NCI-H2081 (cell line): ENCODE data around the gene CA9.

Experiments used
- DNase-seq, 2 experiments: peaks; one replicate each; lab custom pipeline; 2025; lab: John Stamatoyannopoulos, UW

The CA9 gene

DNA sequence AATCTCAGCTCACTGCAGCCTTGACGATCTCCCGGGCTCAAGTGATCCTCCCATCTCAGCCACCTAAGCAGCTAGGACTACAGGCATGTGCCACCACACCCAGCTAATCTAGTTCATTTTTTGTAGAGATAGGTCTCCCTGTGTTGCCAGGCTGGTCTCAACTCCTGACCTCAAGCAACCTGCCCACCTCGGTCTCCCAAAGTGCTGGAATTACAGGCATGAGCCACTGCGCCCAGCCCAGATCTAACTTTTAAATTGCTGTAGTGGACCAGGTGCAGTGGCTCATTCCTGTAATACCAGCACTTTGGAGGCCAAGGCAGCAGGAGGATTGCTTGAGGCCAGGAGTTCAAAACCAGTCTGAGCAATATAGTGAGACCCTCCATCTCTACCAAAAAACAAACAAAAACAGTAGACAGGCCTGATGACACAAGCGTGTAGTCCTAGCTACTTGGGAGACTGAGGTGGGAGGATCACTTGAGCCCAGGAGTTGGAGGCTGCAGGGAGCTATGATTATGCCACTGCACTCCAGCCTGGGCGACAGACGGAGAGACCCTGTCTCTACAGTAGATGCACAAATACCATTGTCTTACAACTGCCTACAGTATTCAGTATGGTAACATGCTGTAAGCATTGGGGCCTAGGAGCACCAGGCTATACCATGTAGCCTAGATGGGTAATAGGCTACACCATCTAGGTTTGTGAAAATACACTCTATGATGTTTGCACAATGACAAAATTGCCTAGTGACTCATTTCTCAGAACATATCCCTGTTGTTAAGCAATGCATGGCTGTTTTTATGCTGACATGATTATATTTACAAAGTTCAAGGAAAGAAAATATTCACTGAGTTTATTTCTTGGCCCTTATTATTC, 21.5 kb upstream of the CA9 start:
- DNase-seq, result peak in 1 of 2 experiments; percentile 18

- DNase-seq, result no peak
Measured at GRCh38 chr9:35652829-35653209, 20.9 kb upstream of the CA9 start.

DNA sequence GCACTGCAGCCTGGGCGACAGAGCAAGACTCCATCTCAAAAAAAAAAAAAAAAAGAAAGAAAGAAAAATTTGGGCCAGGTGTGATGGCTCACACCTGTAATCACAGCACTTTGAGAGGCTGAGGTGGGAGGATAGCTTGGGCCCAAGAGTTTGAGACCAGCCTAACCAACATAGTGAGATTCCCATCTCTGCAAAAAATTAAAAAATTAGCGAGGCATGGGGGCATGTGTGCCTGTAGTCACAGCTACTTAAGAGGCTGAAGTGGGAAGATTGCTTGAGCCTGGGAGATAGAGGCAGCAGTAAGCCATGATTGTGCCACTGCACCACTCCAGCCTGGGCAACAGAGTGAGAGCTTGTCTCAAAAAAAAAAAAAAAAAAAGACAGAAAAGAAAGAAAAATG, 20.1 kb upstream of the CA9 start:
- no peak for DNase-seq

DNA sequence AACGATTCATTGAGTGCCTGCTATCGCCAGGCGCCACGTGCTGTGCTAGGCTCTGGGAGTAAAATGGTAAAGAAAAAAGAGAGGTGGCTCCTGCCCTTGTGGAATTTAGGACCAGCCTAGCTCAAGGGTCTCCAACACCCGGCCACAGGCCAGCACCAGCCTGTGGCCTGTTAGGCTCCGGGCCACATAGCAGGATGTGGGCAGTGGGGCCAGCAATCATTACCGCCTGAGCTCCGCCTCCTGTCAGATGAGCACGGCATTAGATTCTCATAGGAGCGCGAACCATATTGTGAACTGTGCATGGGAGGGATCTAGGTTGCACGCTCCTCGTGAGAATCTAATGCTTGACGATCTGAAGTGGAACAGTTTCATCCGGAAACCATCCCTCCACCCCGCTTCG, 17.4 kb upstream of the CA9 start:
- DNase-seq, result no peak

DNA sequence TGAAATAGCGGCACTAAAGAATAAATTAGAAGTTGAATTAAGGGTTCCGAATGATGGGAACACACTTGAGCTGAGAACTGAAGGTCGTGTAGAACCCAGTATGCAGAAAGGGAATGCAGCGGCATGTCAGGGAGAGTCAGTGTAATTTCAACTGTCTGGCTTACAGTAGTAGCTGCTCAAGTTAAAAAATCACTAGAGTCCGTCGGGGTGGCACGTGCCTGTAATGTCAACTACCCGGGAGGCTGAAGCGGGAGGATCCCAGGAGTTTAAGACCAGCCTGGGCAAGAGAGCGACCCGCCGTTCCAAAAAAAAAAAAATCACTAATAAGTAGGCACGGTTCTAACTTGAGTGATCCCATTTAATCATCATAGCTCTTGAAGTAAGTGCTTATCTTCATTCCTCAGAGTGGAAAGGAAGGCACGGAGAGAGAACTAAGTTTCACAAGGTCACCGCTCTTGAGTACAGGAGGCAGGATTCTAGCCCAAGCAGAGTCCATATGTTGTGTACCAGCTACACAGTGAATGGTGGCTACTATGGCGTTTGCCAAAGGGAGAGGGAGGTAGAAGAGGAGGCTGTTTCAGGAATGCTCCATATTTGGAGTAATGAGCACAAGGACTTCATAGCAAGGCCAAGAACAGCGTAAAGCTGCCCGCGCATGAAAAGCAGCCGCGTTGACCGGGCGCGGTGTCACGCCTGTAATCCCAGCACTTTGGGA, 16.7 kb upstream of the CA9 start:
- DNase-seq, result no peak

DNA sequence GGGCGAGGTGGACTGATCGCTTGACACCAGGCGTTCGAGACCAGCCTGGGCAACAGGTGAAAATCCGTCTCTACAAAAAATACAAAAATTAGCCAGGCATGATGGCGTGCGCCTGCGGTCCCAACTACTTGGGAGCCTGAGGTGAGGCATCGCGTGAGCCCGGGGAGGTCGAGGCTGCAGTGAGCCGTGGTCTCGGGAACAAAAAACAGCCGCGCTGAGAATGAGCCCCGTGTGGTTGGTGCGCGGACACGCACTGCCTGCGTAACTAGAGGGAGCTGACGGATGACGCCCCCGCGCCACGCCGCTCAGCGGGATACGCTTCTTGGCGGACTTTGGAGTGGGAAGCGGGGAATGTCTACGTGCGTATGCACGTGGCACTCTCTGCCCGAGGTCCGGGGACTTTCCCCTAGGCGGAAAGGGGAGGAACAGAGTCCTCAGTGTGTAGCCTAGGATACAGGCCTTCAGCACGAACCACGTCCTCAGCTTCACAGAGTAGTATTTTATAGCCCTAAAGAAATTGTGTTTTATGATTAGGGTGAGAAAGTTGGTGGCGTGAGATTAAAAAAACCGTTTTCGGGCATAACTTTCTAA, 16.1 kb upstream of the CA9 start, which contains the start of gene RMRP:
RMRP (minus strand) TSS at position 474 of the 591 bp plus-strand sequence.
- peak; percentile 99 to 100 for DNase-seq

- peak; percentile 83 to 87 for DNase-seq
Measured at GRCh38 chr9:35658137-35658967, 15.4 kb upstream of the CA9 start, which contains the start of gene CCDC107. TSS of gene CCDC107 (plus strand) at chr9:35658292. CDS start at chr9:35658380, 88 bp downstream.

DNA sequence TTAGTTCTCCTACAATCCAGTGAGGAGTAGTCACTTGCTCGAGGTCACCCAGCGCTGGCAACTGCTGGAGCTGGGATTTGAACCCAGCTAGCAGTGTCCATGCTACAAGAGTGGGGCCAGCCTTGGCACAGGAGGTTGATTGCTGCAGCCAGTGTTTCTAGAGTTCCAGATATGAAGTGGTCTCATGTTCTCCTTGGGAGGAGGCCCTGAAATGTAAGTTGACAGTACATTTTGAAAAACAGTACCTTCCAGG, 14.8 kb upstream of the CA9 start:
- peak; percentile 53 to 69 for DNase-seq

- no peak for DNase-seq
Measured at GRCh38 chr9:35659340-35659739, 14.4 kb upstream of the CA9 start.

DNA sequence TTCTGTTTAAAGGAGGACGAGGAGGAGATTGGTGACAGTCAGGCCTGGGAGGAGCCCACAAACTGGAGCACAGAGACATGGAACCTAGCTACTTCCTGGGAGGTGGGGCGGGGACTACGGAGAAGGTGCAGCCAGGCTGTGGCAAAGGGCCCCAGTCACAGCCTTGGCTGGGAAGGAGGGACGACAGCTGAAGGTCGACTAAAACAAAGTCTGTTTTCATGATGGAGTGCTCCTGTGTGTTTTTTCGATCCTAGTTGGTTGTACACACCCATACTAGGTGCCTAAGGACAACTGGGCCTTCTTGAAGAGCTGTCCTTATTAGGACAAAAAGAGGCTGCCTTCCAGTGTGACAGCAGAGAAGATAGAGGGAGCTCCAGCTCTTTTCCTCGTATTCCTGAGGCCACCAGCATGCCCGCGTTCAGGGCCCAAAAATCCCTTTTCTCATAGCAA, 12.7 kb upstream of the CA9 start:
- DNase-seq, result peak in 1 of 2 experiments; percentile 24

DNA sequence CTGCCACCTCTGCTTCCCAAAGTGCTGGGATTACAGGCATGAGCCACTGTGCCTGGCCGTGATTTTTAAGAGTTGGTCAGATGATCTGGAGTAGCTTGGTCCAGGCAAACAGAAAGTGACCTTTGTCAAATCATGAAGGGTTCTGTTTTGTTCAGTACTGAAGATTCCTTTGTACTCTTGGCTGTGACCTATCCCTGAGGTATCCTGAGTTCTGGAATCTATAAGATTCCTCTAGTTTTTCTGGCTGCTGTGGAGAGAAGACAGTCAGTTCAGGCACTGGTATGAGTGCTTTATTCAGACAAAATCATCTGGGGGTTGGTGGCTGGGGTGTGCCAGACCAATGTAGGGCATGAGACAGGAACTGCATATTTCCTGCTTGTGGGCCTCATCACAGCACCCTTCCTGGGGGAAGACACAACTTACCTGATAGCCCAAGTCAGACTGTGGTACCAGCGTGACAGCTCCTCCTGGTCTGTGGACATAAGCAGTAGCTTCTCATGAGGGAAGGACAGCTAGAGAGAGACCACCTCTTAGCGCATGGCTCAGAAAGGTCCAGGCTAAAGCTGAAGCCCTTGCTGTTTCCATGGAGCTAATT, 11.9 kb upstream of the CA9 start:
- DNase-seq, result no peak

DNA sequence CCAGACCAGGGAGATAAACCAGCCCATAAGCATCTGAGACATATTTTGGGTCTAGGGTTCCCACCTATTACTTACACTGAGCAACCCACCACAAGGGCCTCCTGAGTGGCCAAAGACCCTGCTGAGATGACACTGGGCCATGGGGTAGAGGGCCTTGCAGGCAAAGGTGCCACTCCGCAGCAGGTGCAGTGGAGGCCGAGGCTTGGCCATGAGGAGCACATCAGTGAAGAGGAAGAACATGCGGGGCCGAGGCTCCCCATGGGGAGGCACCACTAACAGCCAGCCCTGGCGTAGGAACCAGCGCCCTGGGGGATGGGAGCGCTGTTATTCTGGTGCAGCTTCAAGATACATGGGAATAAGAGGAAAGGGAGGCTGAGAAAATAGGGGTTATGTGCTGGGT, 11.3 kb upstream of the CA9 start:
- DNase-seq, result no peak

GRCh38 chr9:35664531-35665470, 8.9 kb upstream of the CA9 start, which contains the start of gene ARHGEF39:
TSS of gene ARHGEF39 (minus strand) at chr9:35665195. CDS start at chr9:35665169, 26 bp downstream.
- DNase-seq, result peak; percentile 91 to 94

DNA sequence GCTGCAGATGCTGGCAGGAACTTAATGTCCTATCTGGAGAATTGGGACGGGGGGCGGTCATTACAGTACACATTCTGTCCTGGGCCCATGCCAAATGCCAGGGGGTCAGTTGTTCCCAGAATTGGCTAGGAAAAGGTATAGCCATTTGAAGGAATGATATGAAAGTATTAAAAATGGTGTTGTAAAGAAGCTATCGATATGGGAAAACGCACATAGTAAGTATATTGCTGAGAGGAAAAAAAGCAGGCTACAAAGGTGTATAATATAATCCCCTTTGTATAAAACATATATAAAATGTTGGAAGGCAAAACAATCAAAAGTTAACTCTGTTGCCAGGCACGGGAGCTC, 8.3 kb upstream of the CA9 start:
- no peak for DNase-seq

DNA sequence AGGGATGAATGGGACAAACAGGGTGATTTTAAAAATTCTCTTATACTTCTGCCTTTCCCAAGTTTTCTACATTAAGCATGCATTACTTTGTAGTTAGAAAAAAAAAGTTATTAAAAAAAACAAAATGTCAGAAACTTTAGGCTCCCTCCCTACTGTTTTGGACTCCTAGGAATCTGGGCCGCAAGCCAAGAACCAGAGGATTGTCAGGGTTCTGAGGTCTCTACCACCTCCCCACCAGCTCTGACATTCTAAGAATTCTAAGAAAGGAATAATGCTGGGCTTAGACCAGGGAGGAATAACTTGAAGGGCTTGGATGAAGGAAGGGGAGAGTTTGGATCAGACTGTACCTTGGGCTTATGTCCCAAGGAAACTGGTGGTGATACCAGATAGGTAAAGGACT, 7.7 kb upstream of the CA9 start:
- no peak for DNase-seq

- DNase-seq, result no peak
Measured at GRCh38 chr9:35666549-35666948, 7.2 kb upstream of the CA9 start.

GRCh38 chr9:35667939-35668338, 5.8 kb upstream of the CA9 start:
- no peak for DNase-seq

DNA sequence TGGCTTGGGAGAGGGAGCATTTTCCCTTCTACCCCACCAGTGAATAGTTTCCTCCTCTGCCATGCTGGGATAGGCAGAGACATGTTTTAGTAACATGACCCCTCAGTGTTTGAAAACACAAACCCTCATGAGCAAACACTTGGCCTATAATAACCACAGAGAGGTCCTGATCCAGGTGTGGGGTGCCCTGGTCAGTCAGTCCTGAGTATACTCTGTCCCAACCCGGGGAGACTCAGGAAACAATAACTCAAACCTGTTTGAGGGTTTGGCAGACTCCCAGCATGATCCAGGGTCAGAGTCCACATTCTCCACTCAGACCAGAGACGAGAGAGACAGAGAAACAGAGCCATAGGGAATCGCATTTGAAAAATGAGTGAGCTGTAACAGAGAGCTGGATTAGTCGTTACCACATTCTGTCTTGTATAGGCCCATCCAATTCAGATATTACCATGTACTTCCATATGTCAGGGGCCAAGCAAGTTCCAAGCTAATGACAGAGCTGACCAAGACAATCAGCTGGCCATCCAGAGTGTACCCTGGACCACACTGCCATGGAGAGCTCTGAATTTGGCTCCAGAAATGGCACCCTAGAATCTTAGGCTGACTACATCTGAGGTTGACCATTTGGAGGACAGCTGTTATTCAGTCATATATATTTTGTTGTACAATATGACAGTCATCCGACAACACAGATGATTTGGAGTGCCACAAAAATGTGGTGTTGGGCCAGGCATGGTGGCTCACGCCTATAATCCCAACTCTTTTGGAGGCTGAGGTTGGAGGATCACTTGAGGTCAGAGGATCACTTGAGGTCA, 4.2 kb upstream of the CA9 start:
- DNase-seq, result no peak

- no peak for DNase-seq
Measured at GRCh38 chr9:35674025-35674361, 265 bp downstream of the CA9 start.

DNA sequence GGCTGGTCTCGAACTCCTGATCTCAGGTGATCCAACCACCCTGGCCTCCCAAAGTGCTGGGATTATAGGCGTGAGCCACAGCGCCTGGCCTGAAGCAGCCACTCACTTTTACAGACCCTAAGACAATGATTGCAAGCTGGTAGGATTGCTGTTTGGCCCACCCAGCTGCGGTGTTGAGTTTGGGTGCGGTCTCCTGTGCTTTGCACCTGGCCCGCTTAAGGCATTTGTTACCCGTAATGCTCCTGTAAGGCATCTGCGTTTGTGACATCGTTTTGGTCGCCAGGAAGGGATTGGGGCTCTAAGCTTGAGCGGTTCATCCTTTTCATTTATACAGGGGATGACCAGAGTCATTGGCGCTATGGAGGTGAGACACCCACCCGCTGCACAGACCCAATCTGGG, 1.5 kb downstream of the CA9 start:
- no peak for DNase-seq
